Tibial artery (tissue), 4 donors: Measurements from ENCODE around the gene KLHL25.

Source experiments
- DNase-seq, 2 donors: peaks; one replicate each; pipeline ENCODE4 v3.0.0-alpha.2; 2019
- H3K27ac ChIP-seq, 2 donors: fragments of 200-600 bp; sonication (generic) in 1 of 2; 1 replicate in 1 of 2; 2 replicates in 1 of 2; pipeline ENCODE4 v1.5.1; 2018 to 2019; ENCODE audit warnings: mild to moderate bottlenecking in 1 of 2
- H3K27me3 ChIP-seq, 2 donors: fragments of 200-600 bp; sonication (generic) in 1 of 2; one replicate each; pipeline versions ENCODE4 v1.5.1 to v1.6.0; 2016 to 2019
- H3K36me3 ChIP-seq, 3 donors: fragments of 200-600 bp; sonication (generic) in 2 of 3; one replicate each; pipeline ENCODE4 v1.5.1; 2016 to 2019; ENCODE audit warnings: mild to moderate bottlenecking in 2 of 3
- H3K4me1 ChIP-seq, 4 donors: fragments of 200-600 bp; sonication (generic) in 2 of 4; 1 replicate in 3 of 4; 2 replicates in 1 of 4; pipeline ENCODE4 v1.5.1; 2016 to 2019
- H3K4me3 ChIP-seq, 2 donors: fragments of 200-600 bp; sonication (generic) in 1 of 2; 1 replicate in 1 of 2; 2 replicates in 1 of 2; pipeline ENCODE4 v1.5.1; 2018 to 2019; ENCODE audit warnings: mild to moderate bottlenecking in 2 of 2
- H3K9me3 ChIP-seq, 3 donors: fragments of 200-600 bp; sonication (generic) in 1 of 3; one replicate each; pipeline ENCODE4 v1.5.1; 2016 to 2019
- intact Hi-C: fragments of 100-400 bp; cut with DNase I; formaldehyde crosslinking; loops from one replicate; pipeline ENCODE4 v1.15.0; 2023; ENCODE audit warnings: low total_unique reads
- TF ChIP-seq, protein P1 (sequence below), 2 experiments: fragments of 200-600 bp in 1 of 2; fragments of 450-650 bp in 1 of 2; IDR thresholded peaks; one replicate each; pipeline ENCODE4 v1.5.1; 2017 to 2019; ENCODE audit warnings: antibody characterized with exemption in 2 of 2, mild to moderate bottlenecking in 1 of 2, moderate library complexity in 1 of 2

KLHL25 gene

DNA sequence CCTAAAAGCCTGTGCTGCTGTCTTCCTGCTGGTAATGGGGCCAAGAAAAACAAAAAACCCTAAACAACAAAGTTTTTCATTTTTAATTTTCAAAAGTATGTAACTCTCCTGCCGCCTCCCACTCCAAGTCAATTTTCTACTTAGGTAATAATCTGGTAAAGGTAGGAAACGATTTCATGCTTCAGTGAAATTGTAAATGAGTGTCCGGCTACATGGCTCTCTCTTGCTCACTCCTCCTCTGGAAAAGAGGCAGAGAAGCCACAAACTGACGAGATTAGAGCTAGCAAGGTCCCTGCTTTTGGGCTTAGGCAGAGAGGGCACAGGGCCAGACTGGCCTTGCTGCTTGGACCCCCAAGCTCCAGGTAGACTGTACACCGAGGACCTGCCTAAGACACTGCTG is 23.5 kb downstream of the KLHL25 start:
- TF ChIP-seq, protein P1, sequence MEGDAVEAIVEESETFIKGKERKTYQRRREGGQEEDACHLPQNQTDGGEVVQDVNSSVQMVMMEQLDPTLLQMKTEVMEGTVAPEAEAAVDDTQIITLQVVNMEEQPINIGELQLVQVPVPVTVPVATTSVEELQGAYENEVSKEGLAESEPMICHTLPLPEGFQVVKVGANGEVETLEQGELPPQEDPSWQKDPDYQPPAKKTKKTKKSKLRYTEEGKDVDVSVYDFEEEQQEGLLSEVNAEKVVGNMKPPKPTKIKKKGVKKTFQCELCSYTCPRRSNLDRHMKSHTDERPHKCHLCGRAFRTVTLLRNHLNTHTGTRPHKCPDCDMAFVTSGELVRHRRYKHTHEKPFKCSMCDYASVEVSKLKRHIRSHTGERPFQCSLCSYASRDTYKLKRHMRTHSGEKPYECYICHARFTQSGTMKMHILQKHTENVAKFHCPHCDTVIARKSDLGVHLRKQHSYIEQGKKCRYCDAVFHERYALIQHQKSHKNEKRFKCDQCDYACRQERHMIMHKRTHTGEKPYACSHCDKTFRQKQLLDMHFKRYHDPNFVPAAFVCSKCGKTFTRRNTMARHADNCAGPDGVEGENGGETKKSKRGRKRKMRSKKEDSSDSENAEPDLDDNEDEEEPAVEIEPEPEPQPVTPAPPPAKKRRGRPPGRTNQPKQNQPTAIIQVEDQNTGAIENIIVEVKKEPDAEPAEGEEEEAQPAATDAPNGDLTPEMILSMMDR (IDR thresholded peaks at IDR 0.05): no peak
- DNase-seq: no peak

DNA sequence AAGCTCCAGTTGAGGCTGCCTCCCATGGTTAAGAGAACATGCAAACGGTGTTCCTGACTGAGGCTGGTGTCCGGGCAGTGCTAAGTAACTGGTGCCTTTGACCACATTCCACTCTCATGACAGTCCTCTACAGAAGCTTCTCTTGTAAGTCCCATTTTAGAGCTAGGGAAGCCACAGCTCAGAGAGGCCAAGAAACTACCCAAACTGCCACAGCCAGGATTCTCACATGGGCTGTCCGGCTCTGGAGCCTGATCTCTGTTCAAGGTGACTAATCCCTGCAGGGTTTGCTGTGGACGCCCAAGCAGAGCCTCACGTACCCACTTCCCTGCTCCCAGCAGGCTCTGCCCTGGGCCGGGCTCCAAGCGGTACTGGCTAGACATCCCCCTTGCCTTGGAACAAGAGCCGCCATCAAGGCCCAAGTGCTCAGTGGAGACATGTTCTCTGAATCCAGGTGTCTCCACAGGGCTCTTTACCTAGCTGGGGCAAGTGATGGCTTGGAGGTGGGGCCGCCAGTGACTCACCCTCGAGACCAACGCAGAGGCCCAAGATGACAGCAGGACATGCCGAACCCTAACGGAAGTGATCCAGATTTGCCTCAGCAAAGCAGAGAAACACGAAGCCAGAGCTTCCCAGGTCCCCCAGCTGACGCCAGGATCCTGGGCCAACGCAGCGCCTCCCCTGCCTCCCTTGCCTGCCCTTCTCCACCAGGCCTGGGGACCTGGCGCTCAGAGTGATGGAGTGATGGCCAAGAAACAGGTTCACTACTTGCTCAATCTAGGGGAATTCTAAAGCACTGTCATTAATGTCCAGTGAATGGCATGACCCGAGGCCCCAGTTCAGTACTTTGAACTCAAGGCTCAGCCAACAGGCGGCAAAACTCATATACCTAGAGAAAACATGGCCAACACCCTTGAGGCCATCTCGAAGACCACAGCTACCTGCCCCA is 24.4 kb downstream of the KLHL25 start:
- no peaks in the 10 kb centered on the region for H3K9me3 ChIP-seq
- intact Hi-C loops: no loop called here
- no peak for DNase-seq
- peaks cover 0 to 20% (median 6%) of the 10 kb centered on the region in 3 donors for H3K36me3 ChIP-seq
- peak overlapping the region in 1 of 2 donors; percentile 74 for H3K27ac ChIP-seq
- no peak overlapping the region for H3K4me3 ChIP-seq
- TF ChIP-seq, protein P1 (IDR thresholded peaks at IDR 0.05): no peak
- peaks cover 0 to 37% (median 32%) of the 10 kb centered on the region in 4 donors for H3K4me1 ChIP-seq
- no peaks in the 10 kb centered on the region for H3K27me3 ChIP-seq

More for the DNA sequence above, 23.5 kb downstream of the KLHL25 start:
- Histone ChIP-seq H3K9me3 (no peaks in the 10 kb centered on the region), H3K27me3 (no peaks in the 10 kb centered on the region), H3K36me3 (peaks cover 0 to 20% (median 6%) of the 10 kb centered on the region in 3 donors), H3K4me1 (peaks cover 0 to 31% (median 27%) of the 10 kb centered on the region in 4 donors), H3K27ac (peak overlapping the region; percentile 63 to 74), H3K4me3 (no peak overlapping the region)
- intact Hi-C loops: no loop called here

- Histone ChIP-seq H3K27ac (no peak overlapping the region), H3K27me3 (no peaks in the 10 kb centered on the region), H3K9me3 (no peaks in the 10 kb centered on the region), H3K4me1 (peaks cover 0 to 45% (median 41%) of the 10 kb centered on the region in 4 donors), H3K36me3 (peaks cover 0 to 20% (median 6%) of the 10 kb centered on the region in 3 donors), H3K4me3 (no peak overlapping the region)
- intact Hi-C loops: no loop called here
- TF ChIP-seq, protein P1 (IDR thresholded peaks at IDR 0.05): no peak
- DNase-seq: no peak
Observed at GRCh38 chr15:85769182-85769900, 25.4 kb downstream of the KLHL25 start.

GRCh38 chr15:85768595-85769168 is 26.0 kb downstream of the KLHL25 start:
- Histone ChIP-seq H3K4me1 (peaks cover 0 to 52% (median 48%) of the 10 kb centered on the region in 4 donors), H3K27ac (no peak overlapping the region)

More at GRCh38 chr15:85768595-85769168, 26.0 kb downstream of the KLHL25 start:
- intact Hi-C loops: no loop called here
- no peak for DNase-seq
- Histone ChIP-seq H3K36me3 (peaks cover 0 to 20% (median 6%) of the 10 kb centered on the region in 3 donors), H3K9me3 (no peaks in the 10 kb centered on the region), H3K27me3 (no peaks in the 10 kb centered on the region), H3K4me3 (no peak overlapping the region)
- TF ChIP-seq, protein P1 (IDR thresholded peaks at IDR 0.05): no peak
